Measurements from ENCODE around the gene ATP5PF.

GRCh38 chr21:25737421-25737820 is 2.7 kb upstream of the ATP5PF start:
- TF ChIP-seq CTCF (conservative IDR thresholded peaks at IDR 0.05): no peak
- TF ChIP-seq EZH2 (IDR thresholded peaks at IDR 0.05; ENCODE audit: low read depth): no peak
